ENCODE data around the gene CCNDBP1.

- TF ChIP-seq, protein P1, sequence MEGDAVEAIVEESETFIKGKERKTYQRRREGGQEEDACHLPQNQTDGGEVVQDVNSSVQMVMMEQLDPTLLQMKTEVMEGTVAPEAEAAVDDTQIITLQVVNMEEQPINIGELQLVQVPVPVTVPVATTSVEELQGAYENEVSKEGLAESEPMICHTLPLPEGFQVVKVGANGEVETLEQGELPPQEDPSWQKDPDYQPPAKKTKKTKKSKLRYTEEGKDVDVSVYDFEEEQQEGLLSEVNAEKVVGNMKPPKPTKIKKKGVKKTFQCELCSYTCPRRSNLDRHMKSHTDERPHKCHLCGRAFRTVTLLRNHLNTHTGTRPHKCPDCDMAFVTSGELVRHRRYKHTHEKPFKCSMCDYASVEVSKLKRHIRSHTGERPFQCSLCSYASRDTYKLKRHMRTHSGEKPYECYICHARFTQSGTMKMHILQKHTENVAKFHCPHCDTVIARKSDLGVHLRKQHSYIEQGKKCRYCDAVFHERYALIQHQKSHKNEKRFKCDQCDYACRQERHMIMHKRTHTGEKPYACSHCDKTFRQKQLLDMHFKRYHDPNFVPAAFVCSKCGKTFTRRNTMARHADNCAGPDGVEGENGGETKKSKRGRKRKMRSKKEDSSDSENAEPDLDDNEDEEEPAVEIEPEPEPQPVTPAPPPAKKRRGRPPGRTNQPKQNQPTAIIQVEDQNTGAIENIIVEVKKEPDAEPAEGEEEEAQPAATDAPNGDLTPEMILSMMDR (IDR thresholded peaks at IDR 0.05; ENCODE audit: borderline replicate concordance, extremely low read depth, low read length, poor library complexity, severe bottlenecking) = no peak
- TF ChIP-seq EZH2 (IDR thresholded peaks at IDR 0.05; ENCODE audit: borderline replicate concordance, low read depth, low read length, severe bottlenecking) = no peak
Measured at GRCh38 chr15:43238671-43239131, 53.5 kb downstream of the CCNDBP1 start.

Data from DND-41 (cell line).